ENCODE data around the gene TCF19.
A peak's percentile ranks its signal among the peaks of the same experiment; 100 is the strongest.

TCF19 gene, protein sequence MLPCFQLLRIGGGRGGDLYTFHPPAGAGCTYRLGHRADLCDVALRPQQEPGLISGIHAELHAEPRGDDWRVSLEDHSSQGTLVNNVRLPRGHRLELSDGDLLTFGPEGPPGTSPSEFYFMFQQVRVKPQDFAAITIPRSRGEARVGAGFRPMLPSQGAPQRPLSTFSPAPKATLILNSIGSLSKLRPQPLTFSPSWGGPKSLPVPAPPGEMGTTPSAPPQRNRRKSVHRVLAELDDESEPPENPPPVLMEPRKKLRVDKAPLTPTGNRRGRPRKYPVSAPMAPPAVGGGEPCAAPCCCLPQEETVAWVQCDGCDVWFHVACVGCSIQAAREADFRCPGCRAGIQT

GRCh38 chr6:31158140-31158862 is at the start of gene TCF19:
Gene TCF19 (plus strand): TSS chr6:31158589. CDS start chr6:31159470, 881 bp downstream.
- DNase-seq (ENCODE audit: low read depth in 2 of 2, low spot score in 1 of 2) = peak; percentile 92 to 99

DNA sequence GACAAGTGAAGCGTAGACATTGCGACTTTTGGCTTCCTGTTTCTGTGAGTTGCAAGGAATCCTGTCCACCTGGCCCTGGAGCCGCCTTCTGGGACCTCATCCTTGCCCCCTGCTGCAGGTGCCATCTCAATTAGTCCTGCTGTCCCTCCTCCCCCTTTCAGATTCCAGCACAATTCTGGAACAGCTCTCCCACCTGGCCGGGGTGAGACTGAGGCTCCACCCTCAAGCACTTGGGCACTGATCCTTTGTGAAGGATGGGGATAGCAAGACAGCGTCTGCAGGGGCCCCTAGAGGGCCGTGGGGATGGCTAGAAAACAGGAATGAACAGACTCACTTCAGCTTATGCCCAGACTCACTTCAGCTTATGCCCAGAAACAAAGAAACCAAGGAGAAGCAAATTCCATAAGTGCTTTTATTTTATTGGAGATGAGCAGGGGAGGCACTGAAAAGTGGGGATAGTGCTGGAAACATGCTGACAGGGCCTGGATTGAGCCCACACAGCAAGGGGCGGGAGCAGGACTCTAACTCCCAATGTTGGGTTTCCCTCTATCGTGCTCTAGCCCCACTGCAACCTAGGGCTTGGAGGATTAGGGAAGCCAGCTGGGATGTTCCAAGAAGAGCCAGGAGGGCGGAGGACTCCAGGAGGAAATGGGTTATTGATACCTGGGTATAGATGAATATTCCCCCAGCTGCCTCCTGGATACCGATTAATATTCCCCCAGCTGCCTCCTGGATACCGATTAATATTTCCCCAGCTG is 47.4 kb upstream of the TCF19 start:
- DNase-seq (ENCODE audit: low read depth in 2 of 2, low spot score in 1 of 2) = no peak

- DNase-seq (ENCODE audit: low read depth in 2 of 2, low spot score in 1 of 2) = no peak
These were observed 46.7 kb upstream of the TCF19 start for GRCh38 chr6:31111712-31112111.

GRCh38 chr6:31112478-31112877 is 45.9 kb upstream of the TCF19 start, which contains the start of gene C6orf15:
Gene C6orf15 (minus strand): TSS chr6:31112575. CDS start chr6:31112555, 20 bp downstream.
- DNase-seq (ENCODE audit: low read depth in 2 of 2, low spot score in 1 of 2) = no peak

- no peak for DNase-seq (ENCODE audit: low read depth in 2 of 2, low spot score in 1 of 2)
These were observed 44.4 kb upstream of the TCF19 start for GRCh38 chr6:31113861-31114540.

GRCh38 chr6:31114541-31114878 is 43.9 kb upstream of the TCF19 start, which contains the start of gene PSORS1C1:
Gene PSORS1C1 (plus strand): TSS chr6:31114800. CDS start chr6:31129633, 14,833 bp downstream.
- no peak for DNase-seq (ENCODE audit: low read depth in 2 of 2, low spot score in 1 of 2)

DNA sequence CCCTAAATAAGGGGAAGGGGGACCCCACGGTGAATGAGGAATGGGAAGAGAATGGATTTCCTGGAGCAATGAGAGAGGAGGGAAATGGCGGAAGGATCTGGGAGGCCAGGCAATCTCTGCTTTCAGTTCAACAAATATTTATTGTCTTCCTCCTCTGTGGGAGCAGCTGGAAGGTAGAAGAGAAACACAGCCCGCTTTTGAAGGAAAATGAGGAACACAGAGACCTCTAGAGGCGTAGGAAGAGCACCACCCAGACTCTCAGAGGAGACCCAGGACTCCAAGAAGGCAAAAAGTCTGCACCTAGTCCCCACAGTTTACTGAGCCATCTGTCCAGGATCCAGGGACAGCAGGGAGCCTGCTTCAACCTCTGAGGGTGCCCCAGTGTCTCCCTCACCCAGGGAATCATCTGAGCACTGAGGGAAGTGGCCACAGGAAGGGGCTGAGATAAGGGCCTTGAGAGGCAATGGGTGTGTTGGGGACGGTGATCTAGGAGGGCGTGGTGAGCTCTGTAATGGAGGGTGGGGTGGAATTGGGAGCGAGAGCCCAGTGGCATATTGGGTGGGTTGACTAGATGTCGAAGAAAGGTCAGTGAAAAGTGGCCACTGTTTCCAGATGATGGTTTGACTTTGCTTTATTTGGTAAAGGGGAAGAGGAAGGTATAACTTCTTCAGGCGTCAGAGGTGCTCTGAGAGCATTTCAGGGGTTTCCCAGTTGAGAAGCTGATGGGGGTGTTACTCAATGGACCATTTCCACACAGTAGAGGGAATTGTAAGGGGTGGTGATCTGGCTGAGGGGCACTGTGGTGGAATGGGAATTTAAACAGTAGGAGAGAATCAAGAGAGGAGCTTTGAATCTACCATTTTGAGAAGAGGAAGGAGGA is 43.2 kb upstream of the TCF19 start:
- no peak for DNase-seq (ENCODE audit: low read depth in 2 of 2, low spot score in 1 of 2)

DNA sequence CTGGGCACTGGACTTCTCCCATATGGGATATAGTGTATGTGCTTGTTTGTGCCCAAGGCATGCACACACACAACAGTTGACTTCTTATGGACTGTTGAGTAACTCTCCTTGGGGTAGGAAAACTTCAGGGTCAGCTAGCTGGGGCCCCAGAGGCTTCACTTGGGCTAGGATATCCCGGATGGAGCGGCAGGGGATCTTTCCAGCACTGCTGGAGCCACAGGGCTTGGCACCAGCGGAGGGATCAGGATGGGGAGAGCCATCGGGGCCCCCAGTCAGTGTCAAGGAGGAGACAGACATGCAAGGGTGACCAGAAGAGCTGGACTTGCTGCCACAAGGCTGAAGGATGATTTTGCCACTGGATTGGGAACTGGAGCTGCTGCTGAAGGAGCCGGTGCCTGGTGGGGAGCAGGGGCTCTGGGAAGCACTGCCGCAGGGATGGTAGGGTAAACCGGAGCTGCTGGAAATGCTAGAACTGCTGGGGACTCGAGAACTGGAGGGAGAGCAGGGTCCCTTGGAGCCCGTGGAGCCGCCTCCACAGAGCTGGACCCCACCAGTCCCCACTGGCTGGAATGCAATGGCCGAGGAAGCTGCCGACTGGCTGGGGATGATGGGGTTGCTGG is 42.3 kb upstream of the TCF19 start:
- DNase-seq (ENCODE audit: low read depth in 2 of 2, low spot score in 1 of 2) = no peak

GRCh38 chr6:31116661-31117385 is 41.6 kb upstream of the TCF19 start:
- no peak for DNase-seq (ENCODE audit: low read depth in 2 of 2, low spot score in 1 of 2)

- no peak for DNase-seq (ENCODE audit: low read depth in 2 of 2, low spot score in 1 of 2)
These were observed 40.2 kb upstream of the TCF19 start for GRCh38 chr6:31118178-31118577.

DNA sequence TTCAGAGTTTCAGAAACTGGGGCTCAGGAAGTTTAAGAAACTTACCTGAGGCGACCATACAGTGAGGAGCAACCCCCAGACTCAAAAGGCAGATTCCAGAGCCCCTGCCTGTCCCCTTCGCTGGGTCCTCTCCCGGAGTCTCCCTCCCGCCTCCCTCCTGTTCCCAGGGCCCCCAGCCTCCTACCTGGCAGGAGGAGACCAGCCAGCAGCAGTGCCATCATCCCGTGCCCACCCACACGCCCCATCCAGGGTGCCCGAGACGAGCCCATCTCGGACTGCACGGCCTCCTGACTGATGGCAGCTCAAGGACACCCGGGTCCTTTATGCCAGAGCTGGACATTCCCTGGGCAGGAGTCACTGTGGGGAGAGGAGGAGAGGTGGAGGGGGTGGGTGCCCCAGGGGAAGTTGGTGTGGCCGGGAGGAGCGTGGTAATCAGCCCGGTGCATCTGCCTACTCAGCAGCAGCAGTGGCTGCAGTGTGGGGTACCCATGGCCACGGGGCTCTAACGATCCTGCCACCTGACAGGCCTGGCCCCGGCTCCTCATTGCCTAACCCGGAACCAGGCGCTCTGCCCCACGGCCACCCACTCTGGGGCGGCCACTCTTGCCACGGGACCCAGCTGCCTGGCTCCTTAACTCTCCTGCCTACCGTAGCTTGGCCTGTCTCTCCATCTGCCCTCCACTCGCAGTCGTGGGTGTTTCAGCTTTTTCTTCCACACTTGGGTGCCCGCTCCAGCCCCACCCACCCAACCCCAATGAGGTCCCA is 38.1 kb upstream of the TCF19 start, which contains the start of gene CDSN:
Gene CDSN (minus strand): TSS at position 296 of the 765 bp plus-strand sequence. CDS start 27 bp downstream, at position 269.
- DNase-seq (ENCODE audit: low read depth in 2 of 2, low spot score in 1 of 2) = no peak

DNA sequence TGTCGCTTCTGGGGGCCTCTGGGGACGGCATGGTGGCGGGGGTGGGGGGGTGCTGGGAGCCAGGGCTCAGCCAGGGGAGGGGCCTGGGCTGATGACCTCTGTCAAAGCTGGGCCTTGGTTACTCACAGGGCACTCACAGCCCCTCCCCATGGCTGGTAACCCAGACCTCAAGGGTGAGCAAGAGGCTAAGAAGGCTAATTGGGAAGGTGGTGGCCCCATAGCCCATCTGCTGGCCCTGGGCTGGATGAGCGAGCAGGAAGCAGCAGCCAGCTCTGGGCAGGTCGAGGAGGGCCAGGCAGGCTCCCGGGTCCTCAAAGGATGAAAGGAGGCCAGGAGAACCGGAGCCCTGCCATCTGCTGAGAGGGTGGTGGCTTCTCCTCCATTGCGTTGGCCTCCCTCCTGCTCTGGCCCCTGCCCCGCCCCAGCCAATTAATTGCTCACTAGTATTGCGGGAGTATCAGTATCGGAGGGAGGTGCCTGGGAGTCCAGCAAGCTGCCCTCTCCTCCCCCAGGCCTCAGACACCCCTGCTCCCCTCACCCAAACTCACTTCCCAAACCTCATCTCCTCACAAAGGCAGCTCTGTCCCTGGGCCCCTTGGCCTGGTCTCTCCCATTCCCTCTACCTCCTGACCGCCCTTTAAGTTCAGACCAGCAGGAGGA is 37.1 kb upstream of the TCF19 start:
- DNase-seq (ENCODE audit: low read depth in 2 of 2, low spot score in 1 of 2) = no peak

GRCh38 chr6:31122791-31123706 is 35.3 kb upstream of the TCF19 start:
- DNase-seq (ENCODE audit: low read depth in 2 of 2, low spot score in 1 of 2) = no peak

DNA sequence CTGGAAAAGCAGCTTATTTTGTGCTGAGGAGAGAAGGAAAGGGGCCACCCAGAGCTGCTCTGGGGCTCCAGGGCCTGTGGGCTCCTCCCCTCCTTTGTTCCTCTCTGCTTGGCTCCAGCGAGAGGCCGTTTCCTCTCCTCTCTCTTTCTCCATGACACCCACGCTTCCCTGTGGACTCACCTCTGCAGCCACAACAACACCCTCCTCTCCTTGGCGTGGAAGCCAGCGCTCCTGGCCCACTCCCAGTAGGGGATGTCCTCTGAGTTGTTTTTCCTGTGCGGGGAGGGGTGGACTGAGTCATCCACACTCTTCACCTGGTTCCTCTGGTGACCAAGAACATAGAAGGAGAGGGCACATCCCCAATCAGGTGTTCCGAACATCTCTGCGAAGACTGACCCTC is 33.2 kb upstream of the TCF19 start:
- DNase-seq (ENCODE audit: low read depth in 2 of 2, low spot score in 1 of 2) = no peak

GRCh38 chr6:31125586-31126363 is 32.6 kb upstream of the TCF19 start:
- no peak for DNase-seq (ENCODE audit: low read depth in 2 of 2, low spot score in 1 of 2)

Data from stimulated activated CD8-positive, alpha-beta memory T cell treated with anti-CD3 and anti-CD28 coated beads, Interleukin-4, amount 100 ng/mL, for 1 hour (primary cell).